RWPE2 (cell line): ENCODE data around the gene ENAH.
"Not testable (repeated sequence)": the region's sequence is repeated elsewhere in the genome, so short reads cannot be mapped to it uniquely, and the experiment has no call there.

Experiments used
- ATAC-seq: fragments of 200-7000 bp; cut with Tn5 transposase; 3 replicates; pipeline ENCODE4 v1.9.1; 2021; ENCODE audit warnings: low read depth
- DNase-seq: peaks from one replicate; pipeline ENCODE4 v3.0.0-alpha.2; 2020; ENCODE audit warnings: low spot score
- H3K27ac ChIP-seq: fragments of 450-650 bp; 2 replicates; pipeline ENCODE4 v1.5.1; 2017; ENCODE audit warnings: mild to moderate bottlenecking; ENCODE audit not compliant: poor library complexity, severe bottlenecking
- H3K27me3 ChIP-seq: fragments of 250-450 bp; sonication (Bioruptor Pico); 2 replicates; pipeline ENCODE4 v1.5.1; 2021; ENCODE audit warnings: mild to moderate bottlenecking, moderate library complexity; ENCODE audit not compliant: insufficient read depth, poor library complexity, severe bottlenecking
- H3K36me3 ChIP-seq: fragments of 250-450 bp; sonication (Bioruptor Pico); 2 replicates; pipeline ENCODE4 v1.5.1; 2020; ENCODE audit warnings: low read depth, mild to moderate bottlenecking, moderate library complexity
- H3K4me1 ChIP-seq: fragments of 250-450 bp; sonication (Bioruptor Pico); 2 replicates; pipeline ENCODE4 v1.5.1; 2021; ENCODE audit warnings: mild to moderate bottlenecking, moderate library complexity; ENCODE audit not compliant: insufficient read depth, poor library complexity, severe bottlenecking
- H3K4me3 ChIP-seq: fragments of 250-450 bp; sonication (Bioruptor Pico); 2 replicates; pipeline ENCODE4 v1.5.1; 2021; ENCODE audit warnings: mild to moderate bottlenecking, moderate library complexity; ENCODE audit not compliant: severe bottlenecking
- H3K9me3 ChIP-seq: fragments of 250-450 bp; sonication (Bioruptor Pico); 2 replicates; pipeline ENCODE4 v1.5.1; 2021; ENCODE audit warnings: mild to moderate bottlenecking, moderate library complexity; ENCODE audit not compliant: severe bottlenecking
- CTCF ChIP-seq: fragments of 450-650 bp; IDR thresholded peaks from one replicate; pipeline ENCODE4 v1.5.1; 2017; ENCODE audit warnings: mild to moderate bottlenecking, moderate library complexity; ENCODE audit not compliant: poor library complexity, severe bottlenecking

Gene ENAH

GRCh38 chr1:225474439-225474985, 178.4 kb downstream of the ENAH start:
- Histone ChIP-seq H3K27ac (no peak overlapping the region), H3K36me3 (no peaks in the 10 kb centered on the region), H3K4me3 (no peak overlapping the region), H3K4me1 (no peaks in the 10 kb centered on the region), H3K27me3 (no peaks in the 10 kb centered on the region), H3K9me3 (no peaks in the 10 kb centered on the region)
- TF ChIP-seq CTCF, result no peak
- ATAC-seq (no peak), DNase-seq (no peak)

DNA sequence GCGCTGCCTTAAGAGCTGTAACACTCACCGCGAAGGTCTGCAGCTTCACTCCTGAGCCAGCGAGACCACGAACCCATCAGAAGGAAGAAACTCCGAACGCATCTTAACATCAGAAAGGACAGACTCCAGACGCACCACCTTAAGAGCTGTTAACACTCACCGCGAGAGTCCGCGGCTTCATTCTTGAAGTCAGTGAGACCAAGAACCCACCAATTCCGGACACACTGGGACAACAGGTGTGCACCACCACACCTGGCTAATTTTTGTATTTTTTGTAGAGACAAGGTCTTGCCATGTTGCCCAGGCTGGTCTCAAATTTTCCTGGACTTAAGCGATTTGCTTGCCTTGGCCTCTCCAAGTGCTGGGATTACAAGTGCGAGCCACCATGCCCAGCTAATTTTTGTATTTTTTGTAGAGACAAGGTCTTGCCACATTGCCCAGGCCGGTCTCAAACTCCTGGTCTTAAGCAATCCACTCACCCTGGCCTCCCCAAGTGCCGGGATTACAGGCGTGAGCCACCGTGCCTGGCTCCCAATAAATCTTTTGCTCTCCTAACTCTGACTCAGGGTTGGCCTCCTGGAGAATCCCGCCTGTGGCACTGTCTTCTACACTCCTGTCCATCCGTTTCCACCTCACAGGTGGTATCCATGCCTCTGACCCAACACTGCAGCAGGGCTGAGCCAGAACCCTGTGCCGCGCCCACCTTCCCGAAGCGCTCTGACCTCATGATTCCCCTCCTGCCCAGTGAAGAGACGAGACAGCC, 179.1 kb downstream of the ENAH start:
- H3K4me1 ChIP-seq, ATAC-seq, H3K4me3 ChIP-seq, H3K36me3 ChIP-seq, H3K9me3 ChIP-seq, H3K27me3 ChIP-seq, DNase-seq, H3K27ac ChIP-seq: not testable (repeated sequence)

- not testable (repeated sequence) for ATAC-seq, H3K27ac ChIP-seq, DNase-seq
Measured at GRCh38 chr1:225473266-225473665, 179.7 kb downstream of the ENAH start.

GRCh38 chr1:225471453-225472301, 181.2 kb downstream of the ENAH start:
- no peak overlapping the region for H3K27ac ChIP-seq
- H3K36me3 ChIP-seq, result no peaks in the 10 kb centered on the region
- ATAC-seq (no peak), DNase-seq (no peak)
- no peaks in the 10 kb centered on the region for H3K4me1 ChIP-seq
- no peak for TF ChIP-seq CTCF
- H3K9me3 ChIP-seq, result no peaks in the 10 kb centered on the region
- H3K27me3 ChIP-seq, result no peaks in the 10 kb centered on the region
- no peak overlapping the region for H3K4me3 ChIP-seq

More at GRCh38 chr1:225473266-225473665, 179.7 kb downstream of the ENAH start:
- not testable (repeated sequence) for H3K36me3 ChIP-seq, H3K9me3 ChIP-seq, H3K4me1 ChIP-seq, H3K27me3 ChIP-seq, H3K4me3 ChIP-seq

GRCh38 chr1:225471109-225471452, 181.8 kb downstream of the ENAH start:
- ATAC-seq, result no peak

More at GRCh38 chr1:225471109-225471452, 181.8 kb downstream of the ENAH start:
- Histone ChIP-seq H3K27ac (no peak overlapping the region), H3K27me3 (no peaks in the 10 kb centered on the region), H3K4me3 (no peak overlapping the region), H3K4me1 (no peaks in the 10 kb centered on the region), H3K36me3 (no peaks in the 10 kb centered on the region), H3K9me3 (no peaks in the 10 kb centered on the region)
- no peak for DNase-seq
- TF ChIP-seq CTCF, result no peak
